Glomerular visceral epithelial cell (primary cell): ENCODE measurements around the gene TRPM2.
A peak's percentile ranks its signal among the peaks of the same experiment; 100 is the strongest.
"Not testable (repeated sequence)": the region's sequence is repeated elsewhere in the genome, so short reads cannot be mapped to it uniquely, and the experiment has no call there.

Experiments used
- DNase-seq: peaks from one replicate; pipeline ENCODE4 v3.0.0-alpha.2; 2016; ENCODE audit errors: extremely low spot score

The TRPM2 gene

GRCh38 chr21:44397431-44398031 lies 44.1 kb downstream of the TRPM2 start:
- no peak for DNase-seq

- DNase-seq = no peak
Observed at GRCh38 chr21:44398499-44398898, 45.1 kb downstream of the TRPM2 start.

- no peak for DNase-seq
Observed at GRCh38 chr21:44399151-44399954, 45.9 kb downstream of the TRPM2 start.

- no peak for DNase-seq
Observed at GRCh38 chr21:44399955-44400790, 46.8 kb downstream of the TRPM2 start.

GRCh38 chr21:44400791-44401385 lies 47.5 kb downstream of the TRPM2 start:
- DNase-seq = no peak

- DNase-seq = no peak
Observed at GRCh38 chr21:44401386-44402160, 48.2 kb downstream of the TRPM2 start.

GRCh38 chr21:44402323-44403105 lies 49.1 kb downstream of the TRPM2 start:
- no peak for DNase-seq

GRCh38 chr21:44403106-44404020 lies 49.9 kb downstream of the TRPM2 start:
- no peak for DNase-seq

- not testable (repeated sequence) for DNase-seq
Observed at GRCh38 chr21:44404482-44404881, 51.1 kb downstream of the TRPM2 start.

GRCh38 chr21:44405091-44405947 lies 51.9 kb downstream of the TRPM2 start:
- DNase-seq = no peak

- peak; percentile 77 for DNase-seq
Observed at GRCh38 chr21:44405948-44406872, 52.8 kb downstream of the TRPM2 start.

GRCh38 chr21:44406953-44407352 lies 53.5 kb downstream of the TRPM2 start:
- DNase-seq = no peak

GRCh38 chr21:44407493-44407892 lies 54.1 kb downstream of the TRPM2 start:
- no peak for DNase-seq

GRCh38 chr21:44408226-44408625 lies 54.8 kb downstream of the TRPM2 start:
- DNase-seq = no peak

GRCh38 chr21:44413566-44414290 lies 60.3 kb downstream of the TRPM2 start:
- DNase-seq = no peak

GRCh38 chr21:44414291-44415072 lies 61.1 kb downstream of the TRPM2 start:
- DNase-seq = no peak
